Muscle layer of duodenum (tissue), 2 donors: ENCODE data around the gene SFXN5.

Experiments
- H3K27ac ChIP-seq: one replicate; pipeline ENCODE4 v1.7.0; 2013; ENCODE audit warnings: mild to moderate bottlenecking, low read length
- H3K27me3 ChIP-seq: one replicate; pipeline ENCODE4 v1.7.0; 2013; ENCODE audit warnings: low read depth, mild to moderate bottlenecking, control low read depth, low read length
- H3K36me3 ChIP-seq, 2 donors: one replicate each; pipeline ENCODE4 v1.7.0; 2013; ENCODE audit warnings: low read length in 2 of 2, control low read depth in 1 of 2, mild to moderate bottlenecking in 1 of 2; ENCODE audit not compliant: insufficient read depth in 2 of 2, control insufficient read depth in 1 of 2
- H3K4me1 ChIP-seq, 2 donors: one replicate each; pipeline ENCODE4 v1.7.0; 2013; ENCODE audit warnings: low read length in 2 of 2, mild to moderate bottlenecking in 2 of 2, control low read depth in 1 of 2, moderate library complexity in 1 of 2; ENCODE audit not compliant: insufficient read depth in 2 of 2, control insufficient read depth in 1 of 2
- H3K4me3 ChIP-seq, 2 donors: one replicate each; pipeline ENCODE4 v1.7.0; 2013; ENCODE audit warnings: low read length in 2 of 2, low read depth in 1 of 2, mild to moderate bottlenecking in 1 of 2
- H3K9me3 ChIP-seq, 2 donors: one replicate each; pipeline ENCODE4 v1.7.0; 2013; ENCODE audit warnings: low read length in 2 of 2, control low read depth in 1 of 2, mild to moderate bottlenecking in 1 of 2; ENCODE audit not compliant: control insufficient read depth in 1 of 2
- donor health status: healthy.

The SFXN5 gene

GRCh38 chr2:73063472-73063871 is 8.0 kb downstream of the SFXN5 start:
- Histone ChIP-seq H3K9me3 (no peaks in the 10 kb centered on the region), H3K4me1 (peaks cover 0 to 5% of the 10 kb centered on the region in 2 donors), H3K36me3 (no peaks in the 10 kb centered on the region), H3K4me3 (no peak overlapping the region), H3K27me3 (no peaks in the 10 kb centered on the region), H3K27ac (no peak overlapping the region)

DNA sequence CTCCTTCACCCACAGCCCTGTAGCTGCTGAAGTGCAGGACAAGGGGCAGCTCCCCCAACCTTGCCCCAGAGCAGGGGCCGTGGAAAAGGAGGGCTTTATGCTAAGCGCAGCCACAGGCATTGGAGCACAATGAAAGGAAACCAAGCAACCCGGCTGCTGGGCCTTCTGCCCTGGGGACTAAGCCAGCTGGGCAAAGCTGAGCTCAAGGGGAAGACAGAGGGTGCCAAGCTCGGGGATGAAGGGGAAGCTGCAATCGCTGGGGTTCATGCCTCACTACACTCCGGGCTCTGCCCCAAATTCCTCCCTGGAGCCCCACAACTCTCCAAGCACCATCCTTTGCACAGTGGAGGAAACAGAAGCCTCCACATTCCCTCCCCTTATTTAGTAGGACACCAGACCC is 12.4 kb downstream of the SFXN5 start:
- H3K4me3 ChIP-seq, result no peak overlapping the region
- peaks cover 0 to 15% of the 10 kb centered on the region in 2 donors for H3K36me3 ChIP-seq
- no peaks in the 10 kb centered on the region for H3K27me3 ChIP-seq
- peaks cover 4 to 10% of the 10 kb centered on the region in 2 donors for H3K9me3 ChIP-seq
- H3K27ac ChIP-seq, result no peak overlapping the region
- peaks cover 0 to 3% of the 10 kb centered on the region in 2 donors for H3K4me1 ChIP-seq

GRCh38 chr2:73054980-73055379 is 16.5 kb downstream of the SFXN5 start:
- no peaks in the 10 kb centered on the region for H3K27me3 ChIP-seq
- H3K9me3 ChIP-seq, result peaks cover 4 to 10% of the 10 kb centered on the region in 2 donors
- H3K36me3 ChIP-seq, result peaks cover 0 to 19% of the 10 kb centered on the region in 2 donors
- H3K4me3 ChIP-seq, result no peak overlapping the region
- H3K27ac ChIP-seq, result no peak overlapping the region
- no peaks in the 10 kb centered on the region for H3K4me1 ChIP-seq

GRCh38 chr2:73053316-73054114 is 18.0 kb downstream of the SFXN5 start:
- Histone ChIP-seq H3K27me3 (no peaks in the 10 kb centered on the region), H3K36me3 (peaks cover 0 to 19% of the 10 kb centered on the region in 2 donors), H3K4me1 (no peaks in the 10 kb centered on the region), H3K4me3 (no peak overlapping the region), H3K27ac (no peak overlapping the region), H3K9me3 (peaks cover 4 to 10% of the 10 kb centered on the region in 2 donors)

DNA sequence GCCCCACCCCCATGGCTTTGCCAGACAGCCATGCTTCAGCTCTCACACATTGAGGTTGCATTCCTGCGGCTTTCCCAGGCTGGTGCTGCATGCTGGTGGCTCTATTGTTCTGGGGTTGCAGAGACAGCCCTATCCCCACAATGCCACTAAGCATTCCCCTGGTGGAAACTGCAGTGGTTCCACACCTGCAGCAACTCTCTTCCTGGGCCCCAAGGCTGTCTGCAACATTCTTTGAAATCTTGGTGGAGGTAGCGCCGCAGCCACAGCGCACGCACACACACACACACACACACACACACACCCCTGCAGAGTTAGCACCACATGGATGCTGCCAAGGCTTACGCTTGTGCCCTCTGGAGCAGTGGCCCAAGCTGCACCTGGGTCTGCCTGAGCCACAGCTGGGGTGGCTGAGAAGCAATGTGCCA is 21.4 kb downstream of the SFXN5 start:
- Histone ChIP-seq H3K4me1 (no peaks in the 10 kb centered on the region), H3K4me3 (no peak overlapping the region), H3K27ac (no peak overlapping the region), H3K36me3 (peaks cover 0 to 4% of the 10 kb centered on the region in 2 donors), H3K27me3 (no peaks in the 10 kb centered on the region), H3K9me3 (no peaks in the 10 kb centered on the region)

DNA sequence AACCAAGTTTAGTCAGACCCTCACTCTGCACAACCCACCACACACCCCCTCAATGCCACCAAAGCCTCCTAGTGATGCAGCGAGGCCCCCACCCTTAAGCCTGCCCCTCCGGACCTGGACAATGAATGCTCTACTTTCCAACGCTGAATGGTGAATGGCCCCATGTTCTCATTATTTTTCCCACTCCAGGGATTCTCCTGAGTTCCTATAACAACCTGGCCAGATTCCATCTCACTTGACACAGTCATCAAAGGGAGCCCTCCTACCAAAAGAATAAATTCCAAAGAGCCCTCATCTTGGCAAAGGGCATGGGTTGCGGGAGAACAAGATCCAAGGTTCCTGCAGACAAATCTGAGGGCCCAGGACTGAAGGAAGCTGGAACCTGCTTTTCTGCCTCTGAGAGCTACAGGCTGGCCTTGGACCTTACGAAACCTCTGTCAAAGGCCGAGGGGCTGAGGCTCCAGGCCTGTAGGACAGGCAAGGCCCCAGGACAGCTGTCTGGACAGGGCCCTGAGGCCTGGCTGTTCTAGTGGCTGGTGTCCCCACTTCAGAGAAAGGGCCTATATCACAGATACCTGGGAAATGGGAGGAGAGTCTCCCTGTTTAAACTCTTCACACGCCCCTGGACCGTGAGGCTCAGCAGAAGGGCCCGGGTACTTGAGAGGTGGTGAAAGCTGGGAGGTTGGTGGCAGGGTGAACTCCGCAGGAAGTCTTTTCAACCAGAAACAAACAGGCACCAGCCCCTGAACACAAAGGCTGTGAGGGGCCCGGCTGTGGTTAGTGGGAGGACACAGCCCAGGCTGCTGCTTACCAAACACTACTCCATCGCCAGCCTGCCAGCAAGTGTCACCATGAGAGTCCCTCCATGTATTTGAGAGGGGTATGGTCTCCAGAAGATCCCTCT is 27.3 kb downstream of the SFXN5 start:
- no peak overlapping the region for H3K27ac ChIP-seq
- peaks cover 0 to 15% of the 10 kb centered on the region in 2 donors for H3K36me3 ChIP-seq
- H3K27me3 ChIP-seq, result no peaks in the 10 kb centered on the region
- no peaks in the 10 kb centered on the region for H3K9me3 ChIP-seq
- H3K4me3 ChIP-seq, result no peak overlapping the region
- no peaks in the 10 kb centered on the region for H3K4me1 ChIP-seq

DNA sequence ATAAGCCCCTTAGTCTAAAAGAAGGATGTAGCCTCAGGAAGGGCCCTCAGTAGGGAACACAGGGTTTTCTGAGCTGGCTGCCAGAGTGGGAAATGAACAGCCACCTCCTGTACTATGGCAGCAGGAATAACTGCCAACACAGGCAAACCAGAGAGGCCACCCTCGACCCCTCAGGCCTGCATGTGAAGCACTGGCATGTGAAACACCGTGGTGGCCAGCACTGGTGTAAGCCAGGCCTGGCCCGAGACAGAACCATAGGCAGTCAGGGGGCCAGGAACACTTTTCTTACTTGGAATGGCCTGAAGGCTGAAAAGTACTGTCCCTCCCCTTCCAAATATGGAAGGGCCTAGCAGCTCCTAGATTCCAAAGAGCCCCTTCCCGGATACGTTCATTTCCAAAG is 28.2 kb downstream of the SFXN5 start:
- Histone ChIP-seq H3K27ac (no peak overlapping the region), H3K4me1 (no peaks in the 10 kb centered on the region), H3K9me3 (no peaks in the 10 kb centered on the region), H3K27me3 (no peaks in the 10 kb centered on the region), H3K4me3 (no peak overlapping the region), H3K36me3 (peaks cover 0 to 17% of the 10 kb centered on the region in 2 donors)

- Histone ChIP-seq H3K36me3 (peaks cover 0 to 28% of the 10 kb centered on the region in 2 donors), H3K27me3 (no peaks in the 10 kb centered on the region), H3K4me3 (no peak overlapping the region), H3K4me1 (no peaks in the 10 kb centered on the region), H3K27ac (no peak overlapping the region), H3K9me3 (no peaks in the 10 kb centered on the region)
These were observed 33.4 kb downstream of the SFXN5 start for GRCh38 chr2:73037947-73038585.

DNA sequence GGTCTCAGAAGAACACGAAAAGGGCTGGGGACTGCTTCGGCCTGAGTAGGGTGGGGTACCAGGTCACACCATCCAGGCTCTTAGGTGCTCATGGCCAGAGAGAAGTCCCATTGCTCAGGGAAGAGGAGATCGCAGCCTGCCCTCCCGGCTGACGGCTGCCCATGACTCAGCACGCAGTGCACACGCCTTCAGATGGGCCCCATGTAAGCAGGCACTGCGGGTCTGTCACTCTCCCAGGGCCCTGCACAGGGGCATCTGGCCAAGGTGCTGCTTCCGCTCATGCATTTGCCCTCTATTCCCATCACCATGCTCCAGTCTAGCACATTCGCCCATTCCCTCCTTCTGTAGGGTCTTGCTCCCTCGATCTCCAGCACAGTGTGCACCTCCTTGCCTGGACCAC is 34.7 kb downstream of the SFXN5 start:
- no peaks in the 10 kb centered on the region for H3K9me3 ChIP-seq
- no peaks in the 10 kb centered on the region for H3K27me3 ChIP-seq
- H3K4me3 ChIP-seq, result no peak overlapping the region
- H3K27ac ChIP-seq, result no peak overlapping the region
- peaks cover 0 to 28% of the 10 kb centered on the region in 2 donors for H3K36me3 ChIP-seq
- no peaks in the 10 kb centered on the region for H3K4me1 ChIP-seq

GRCh38 chr2:73035899-73036711 is 35.4 kb downstream of the SFXN5 start:
- H3K27ac ChIP-seq, result no peak overlapping the region
- no peak overlapping the region for H3K4me3 ChIP-seq
- no peaks in the 10 kb centered on the region for H3K4me1 ChIP-seq
- H3K36me3 ChIP-seq, result peaks cover 0 to 26% of the 10 kb centered on the region in 2 donors
- no peaks in the 10 kb centered on the region for H3K27me3 ChIP-seq
- H3K9me3 ChIP-seq, result no peaks in the 10 kb centered on the region
